Measurements from ENCODE around the gene ANG.

ANG gene

GRCh38 chr14:20680363-20680762, 8.2 kb upstream of the ANG start:
- Histone ChIP-seq H3K27ac (peak overlapping the region; percentile 86; the same call in 1 of the 2 replicates), H2AFZ (ENCODE audit: low read depth) (peak overlapping the region; percentile 71), H4K20me1 (ENCODE audit: insufficient read depth) (no peaks in the 10 kb centered on the region), H3K9ac (no peak overlapping the region; the same call in 1 of the 2 replicates), H3K4me3 (IDR thresholded peaks at IDR 0.05; ENCODE audit: insufficient read depth, low read depth, low read length) (no peak overlapping the region), H3K4me2 (peak overlapping the region; percentile 76), H3K36me3 (ENCODE audit: insufficient read depth) (no peaks in the 10 kb centered on the region), H3K79me2 (ENCODE audit: insufficient read depth, low read depth) (no peaks in the 10 kb centered on the region), H3K27me3 (ENCODE audit: insufficient read depth, low read depth) (no peaks in the 10 kb centered on the region), H3K4me1 (ENCODE audit: low read depth, poor library complexity, severe bottlenecking) (peaks cover 15% of the 10 kb centered on the region)
- TF ChIP-seq, protein P1, sequence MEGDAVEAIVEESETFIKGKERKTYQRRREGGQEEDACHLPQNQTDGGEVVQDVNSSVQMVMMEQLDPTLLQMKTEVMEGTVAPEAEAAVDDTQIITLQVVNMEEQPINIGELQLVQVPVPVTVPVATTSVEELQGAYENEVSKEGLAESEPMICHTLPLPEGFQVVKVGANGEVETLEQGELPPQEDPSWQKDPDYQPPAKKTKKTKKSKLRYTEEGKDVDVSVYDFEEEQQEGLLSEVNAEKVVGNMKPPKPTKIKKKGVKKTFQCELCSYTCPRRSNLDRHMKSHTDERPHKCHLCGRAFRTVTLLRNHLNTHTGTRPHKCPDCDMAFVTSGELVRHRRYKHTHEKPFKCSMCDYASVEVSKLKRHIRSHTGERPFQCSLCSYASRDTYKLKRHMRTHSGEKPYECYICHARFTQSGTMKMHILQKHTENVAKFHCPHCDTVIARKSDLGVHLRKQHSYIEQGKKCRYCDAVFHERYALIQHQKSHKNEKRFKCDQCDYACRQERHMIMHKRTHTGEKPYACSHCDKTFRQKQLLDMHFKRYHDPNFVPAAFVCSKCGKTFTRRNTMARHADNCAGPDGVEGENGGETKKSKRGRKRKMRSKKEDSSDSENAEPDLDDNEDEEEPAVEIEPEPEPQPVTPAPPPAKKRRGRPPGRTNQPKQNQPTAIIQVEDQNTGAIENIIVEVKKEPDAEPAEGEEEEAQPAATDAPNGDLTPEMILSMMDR (conservative IDR thresholded peaks at IDR 0.05; ENCODE audit: low read depth, low read length): no peak

DNA sequence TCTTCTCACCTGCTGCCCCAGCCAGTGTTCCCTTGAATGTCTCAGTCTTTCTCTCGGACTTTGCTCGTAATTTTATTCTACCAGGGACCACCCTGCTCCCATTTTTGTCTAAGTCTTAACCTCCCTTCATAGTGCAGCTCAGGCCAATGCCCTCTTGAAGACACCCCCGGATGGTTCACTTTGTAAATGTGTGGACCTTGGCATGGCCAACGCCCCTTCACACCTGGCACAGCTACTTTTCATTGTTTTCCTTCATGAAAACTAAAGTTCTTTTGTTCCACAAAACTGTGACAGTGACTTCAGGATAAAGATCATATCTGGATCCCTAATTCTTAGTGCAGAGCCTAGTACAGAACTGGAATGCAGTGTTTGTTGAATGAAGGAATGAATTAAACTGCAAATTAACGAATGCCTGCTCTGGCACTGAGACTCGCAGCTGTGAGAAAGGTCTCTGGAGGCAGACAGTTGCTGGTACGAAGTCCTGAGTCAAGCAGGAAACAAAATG, 7.7 kb upstream of the ANG start:
- no peak overlapping the region for H3K4me3 ChIP-seq (IDR thresholded peaks at IDR 0.05; ENCODE audit: insufficient read depth, low read depth, low read length)
- H3K27me3 ChIP-seq (ENCODE audit: insufficient read depth, low read depth): no peaks in the 10 kb centered on the region
- H3K4me2 ChIP-seq: peak overlapping the region; percentile 76
- H2AFZ ChIP-seq (ENCODE audit: low read depth): peak overlapping the region; percentile 71; the same call in 1 of the 2 replicates
- H3K79me2 ChIP-seq (ENCODE audit: insufficient read depth, low read depth): no peaks in the 10 kb centered on the region
- H3K36me3 ChIP-seq (ENCODE audit: insufficient read depth): no peaks in the 10 kb centered on the region
- TF ChIP-seq, protein P1 (conservative IDR thresholded peaks at IDR 0.05; ENCODE audit: low read depth, low read length): no peak
- peak overlapping the region; percentile 81; the same call in 1 of the 2 replicates for H3K9ac ChIP-seq
- H4K20me1 ChIP-seq (ENCODE audit: insufficient read depth): no peaks in the 10 kb centered on the region
- peaks cover 15% of the 10 kb centered on the region for H3K4me1 ChIP-seq (ENCODE audit: low read depth, poor library complexity, severe bottlenecking)
- peak overlapping the region; percentile 86 for H3K27ac ChIP-seq

- Histone ChIP-seq H3K4me1 (ENCODE audit: low read depth, poor library complexity, severe bottlenecking) (peaks cover 22% of the 10 kb centered on the region), H3K27me3 (ENCODE audit: insufficient read depth, low read depth) (no peaks in the 10 kb centered on the region), H3K4me2 (peak overlapping the region; percentile 76), H3K27ac (peak overlapping the region; percentile 86), H2AFZ (ENCODE audit: low read depth) (peak overlapping the region; percentile 81), H3K79me2 (ENCODE audit: insufficient read depth, low read depth) (no peaks in the 10 kb centered on the region), H3K4me3 (IDR thresholded peaks at IDR 0.05; ENCODE audit: insufficient read depth, low read depth, low read length) (no peak overlapping the region), H3K36me3 (ENCODE audit: insufficient read depth) (no peaks in the 10 kb centered on the region), H4K20me1 (ENCODE audit: insufficient read depth) (no peaks in the 10 kb centered on the region), H3K9ac (peak overlapping the region; percentile 81)
- TF ChIP-seq, protein P1 (conservative IDR thresholded peaks at IDR 0.05; ENCODE audit: low read depth, low read length): no peak
Measured at GRCh38 chr14:20681348-20682126, 7.0 kb upstream of the ANG start.

DNA sequence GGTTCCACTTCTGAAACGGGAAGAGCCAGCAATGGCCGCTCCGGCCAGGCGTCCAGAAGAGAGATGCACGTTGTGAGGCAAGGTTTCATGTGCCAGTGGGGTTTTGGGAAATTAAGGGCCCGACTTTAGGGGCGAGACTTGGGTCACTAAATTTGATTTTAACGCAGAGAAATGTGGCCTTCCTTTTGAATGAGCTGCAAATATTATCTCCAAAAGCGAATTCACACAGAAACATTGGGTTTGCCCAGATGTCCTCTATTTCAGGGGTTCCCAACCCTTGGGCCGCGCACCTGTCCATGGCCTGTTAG, 6.5 kb upstream of the ANG start:
- Histone ChIP-seq H3K4me3 (IDR thresholded peaks at IDR 0.05; ENCODE audit: insufficient read depth, low read depth, low read length) (no peak overlapping the region), H3K4me1 (ENCODE audit: low read depth, poor library complexity, severe bottlenecking) (peaks cover 23% of the 10 kb centered on the region), H3K79me2 (ENCODE audit: insufficient read depth, low read depth) (no peaks in the 10 kb centered on the region), H3K27me3 (ENCODE audit: insufficient read depth, low read depth) (no peaks in the 10 kb centered on the region), H3K9ac (peak overlapping the region; percentile 81), H3K27ac (peak overlapping the region; percentile 86), H4K20me1 (ENCODE audit: insufficient read depth) (no peaks in the 10 kb centered on the region), H3K4me2 (peak overlapping the region; percentile 76), H2AFZ (ENCODE audit: low read depth) (peak overlapping the region; percentile 81), H3K36me3 (ENCODE audit: insufficient read depth) (no peaks in the 10 kb centered on the region)
- TF ChIP-seq, protein P1 (conservative IDR thresholded peaks at IDR 0.05; ENCODE audit: low read depth, low read length): no peak
